DOHH2 (cell line): ENCODE results near the gene TNS1.

ENCODE experiments used
- EZH2phosphoT487 ChIP-seq: fragments of 200-600 bp; sonication (generic); IDR thresholded peaks from 2 replicates; pipeline ENCODE4 v1.6.1; 2017; ENCODE audit warnings: borderline replicate concordance, mild to moderate bottlenecking, antibody characterized with exemption, low read length, moderate library complexity, mixed read lengths
- TF ChIP-seq, protein P1 (sequence below): fragments of 200-600 bp; sonication (generic); IDR thresholded peaks from one replicate; pipeline ENCODE4 v1.5.1; 2014; ENCODE audit warnings: antibody characterized with exemption, mild to moderate bottlenecking, low read depth, low read length; ENCODE audit not compliant: poor library complexity, severe bottlenecking

DNA sequence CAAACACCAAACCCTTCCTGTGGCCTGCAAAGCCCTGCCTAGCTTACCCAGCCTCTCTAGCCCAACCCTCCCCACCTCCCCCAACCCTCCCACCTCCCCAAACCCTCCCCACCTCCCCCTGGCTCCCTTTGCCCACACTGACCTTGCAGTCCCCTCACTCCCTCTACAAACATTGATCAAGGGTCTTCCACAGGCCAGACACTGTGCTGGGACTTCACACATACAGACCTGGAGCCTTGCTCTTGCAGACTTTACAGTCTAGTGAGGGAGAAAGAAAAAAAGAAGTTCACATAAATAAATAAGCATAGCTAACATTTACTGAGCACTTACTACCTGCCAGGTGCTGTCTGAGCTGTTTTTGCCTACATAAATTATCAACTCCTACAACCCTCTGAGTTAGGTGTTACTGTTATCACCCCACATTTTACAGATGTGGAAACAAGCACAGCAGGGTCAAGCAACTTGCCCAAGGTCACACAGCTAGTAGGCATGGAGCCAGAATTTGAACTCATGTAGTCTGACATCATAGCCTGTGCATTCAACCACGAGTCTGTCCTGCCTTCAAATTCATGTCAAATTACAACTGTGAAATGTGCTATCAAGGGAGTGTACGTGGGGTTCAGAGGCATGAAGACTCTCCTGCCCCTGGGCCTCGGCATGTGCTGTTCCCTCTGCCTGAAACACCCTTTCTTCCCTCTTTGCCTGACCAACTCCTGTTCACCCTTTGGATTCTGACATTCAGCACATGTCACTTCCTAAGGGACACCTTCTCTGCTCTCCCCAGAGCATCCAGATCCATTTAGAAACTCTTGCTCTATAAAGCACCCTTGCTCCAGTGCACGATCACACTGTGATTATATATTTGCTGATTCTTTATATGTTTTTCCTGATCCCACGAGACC, 209.9 kb downstream of the TNS1 start:
- no peak for TF ChIP-seq EZH2phosphoT487
- TF ChIP-seq, protein P1, sequence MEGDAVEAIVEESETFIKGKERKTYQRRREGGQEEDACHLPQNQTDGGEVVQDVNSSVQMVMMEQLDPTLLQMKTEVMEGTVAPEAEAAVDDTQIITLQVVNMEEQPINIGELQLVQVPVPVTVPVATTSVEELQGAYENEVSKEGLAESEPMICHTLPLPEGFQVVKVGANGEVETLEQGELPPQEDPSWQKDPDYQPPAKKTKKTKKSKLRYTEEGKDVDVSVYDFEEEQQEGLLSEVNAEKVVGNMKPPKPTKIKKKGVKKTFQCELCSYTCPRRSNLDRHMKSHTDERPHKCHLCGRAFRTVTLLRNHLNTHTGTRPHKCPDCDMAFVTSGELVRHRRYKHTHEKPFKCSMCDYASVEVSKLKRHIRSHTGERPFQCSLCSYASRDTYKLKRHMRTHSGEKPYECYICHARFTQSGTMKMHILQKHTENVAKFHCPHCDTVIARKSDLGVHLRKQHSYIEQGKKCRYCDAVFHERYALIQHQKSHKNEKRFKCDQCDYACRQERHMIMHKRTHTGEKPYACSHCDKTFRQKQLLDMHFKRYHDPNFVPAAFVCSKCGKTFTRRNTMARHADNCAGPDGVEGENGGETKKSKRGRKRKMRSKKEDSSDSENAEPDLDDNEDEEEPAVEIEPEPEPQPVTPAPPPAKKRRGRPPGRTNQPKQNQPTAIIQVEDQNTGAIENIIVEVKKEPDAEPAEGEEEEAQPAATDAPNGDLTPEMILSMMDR: no peak
